ENCODE data around the gene IQSEC1.

The IQSEC1 gene

GRCh38 chr3:12922881-12923431 is 150.3 kb downstream of the IQSEC1 start:
- DNase-seq: no peak

DNA sequence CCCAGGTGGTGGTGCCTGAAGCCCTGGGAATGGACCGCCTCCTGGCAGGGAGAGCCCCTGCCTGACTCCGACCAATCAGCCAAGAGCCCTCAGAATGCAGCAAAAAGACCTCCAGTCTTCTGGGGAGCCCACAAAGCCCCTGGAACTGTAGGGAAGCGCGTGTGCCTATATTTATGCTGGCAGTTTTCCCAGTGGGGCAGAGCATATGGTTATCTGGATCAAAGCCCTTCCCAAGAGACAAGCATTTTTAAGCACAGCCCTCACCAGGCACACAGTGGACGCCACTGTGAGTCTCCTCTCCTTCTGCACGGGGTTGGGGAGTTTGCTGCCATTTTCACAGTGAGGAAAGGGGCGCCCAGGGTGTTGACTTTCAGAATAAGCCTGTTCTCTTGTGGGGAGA is 150.9 kb downstream of the IQSEC1 start:
- DNase-seq: no peak

DNA sequence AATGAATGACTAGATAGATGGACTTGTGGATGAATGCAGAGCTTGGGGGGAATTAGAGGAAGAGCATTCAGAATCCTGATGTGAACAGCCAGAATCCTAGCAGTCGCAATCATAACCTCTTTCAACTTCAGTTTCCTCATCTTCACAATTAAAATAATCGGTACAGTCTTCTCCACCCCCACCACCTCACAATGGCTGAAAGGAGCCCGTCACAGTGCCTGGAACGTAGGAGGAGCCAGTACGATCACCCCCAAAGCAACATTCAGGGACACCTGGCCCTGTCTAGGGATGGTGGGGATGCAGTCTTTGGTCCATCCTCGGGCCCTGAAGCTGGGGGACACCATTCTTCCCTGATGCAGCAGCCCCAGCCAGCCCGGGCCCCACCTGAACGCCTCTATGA is 151.5 kb downstream of the IQSEC1 start:
- no peak for DNase-seq

DNA sequence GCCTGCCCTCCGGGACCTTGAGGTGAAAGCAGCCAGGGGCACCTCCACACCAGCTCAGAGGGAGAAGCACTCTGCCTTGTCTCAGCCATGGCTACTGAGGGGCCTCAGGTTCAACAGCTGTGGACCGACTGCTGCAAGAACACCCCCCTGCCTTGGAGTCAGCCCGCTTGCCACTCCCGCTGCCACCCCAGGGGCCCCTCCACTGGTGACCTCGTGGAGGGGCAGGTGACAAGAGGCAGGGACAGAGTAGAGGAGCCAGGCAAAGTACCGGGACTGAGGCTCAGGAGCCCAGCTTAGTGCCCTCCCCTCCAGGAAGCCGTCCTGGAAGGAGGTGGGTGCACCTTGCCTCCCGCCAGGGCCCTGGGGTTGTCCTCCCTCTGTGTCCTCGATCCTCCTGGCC is 152.3 kb downstream of the IQSEC1 start:
- DNase-seq: no peak

DNA sequence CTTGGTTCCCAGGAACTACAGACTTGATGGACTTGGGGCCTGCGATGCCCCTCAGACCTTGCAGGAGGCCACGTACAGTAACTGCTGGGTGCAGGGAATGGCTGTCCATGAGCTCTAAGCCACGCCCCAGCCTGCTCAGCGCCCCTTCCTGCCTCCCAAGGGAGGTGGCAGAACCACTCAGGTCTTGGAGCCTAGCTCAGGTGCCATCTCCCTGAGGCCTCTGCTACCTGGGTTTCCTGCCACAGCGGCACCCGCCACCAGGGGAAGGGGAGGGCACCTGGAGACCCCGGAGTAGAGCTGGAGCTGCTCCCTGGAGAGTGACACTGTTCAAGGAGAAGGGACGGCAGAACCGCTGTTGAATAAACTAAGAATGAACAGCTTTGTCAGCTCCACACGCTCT is 154.0 kb downstream of the IQSEC1 start:
- no peak for DNase-seq

GRCh38 chr3:12918231-12918630 is 155.0 kb downstream of the IQSEC1 start:
- no peak for DNase-seq

DNA sequence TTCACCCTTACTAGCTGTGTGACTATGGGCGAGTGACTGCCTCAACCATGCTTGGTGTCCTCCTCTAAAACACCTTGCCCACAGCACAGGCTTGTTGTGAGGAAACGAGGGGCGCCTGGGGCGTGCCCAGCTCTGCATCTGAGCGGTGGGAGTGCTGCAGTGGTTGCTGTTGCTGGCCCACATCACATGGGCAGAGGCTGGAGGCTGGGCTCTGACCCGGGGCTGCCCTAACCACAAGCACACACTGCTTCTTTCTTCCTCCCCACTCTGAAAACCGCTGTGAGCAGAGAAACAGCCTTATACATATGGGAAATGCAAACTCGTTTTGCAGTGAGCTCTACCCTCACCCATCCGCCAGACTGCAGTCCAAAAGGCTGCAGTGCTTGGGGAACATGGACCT is 157.1 kb downstream of the IQSEC1 start:
- DNase-seq: no peak

DNA sequence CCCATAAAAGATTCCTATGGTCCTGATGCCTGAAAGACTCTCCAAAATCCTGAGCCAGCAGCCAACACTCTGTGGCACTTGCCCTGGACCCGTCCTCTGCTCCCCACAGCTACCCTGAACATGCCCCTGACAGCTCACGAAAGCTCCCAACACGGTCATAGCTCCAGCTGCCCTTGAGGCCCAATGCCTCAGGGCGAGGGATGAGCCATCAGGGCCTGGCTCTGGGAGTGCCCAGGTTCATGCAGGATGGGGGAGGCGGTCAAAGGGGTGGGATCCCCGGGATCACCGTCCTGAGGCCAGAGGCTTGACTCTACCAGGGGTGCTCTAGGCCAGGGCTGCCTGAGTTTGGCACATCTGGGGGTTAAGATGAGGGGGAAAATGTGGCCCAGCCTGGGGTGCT is 159.1 kb downstream of the IQSEC1 start:
- no peak for DNase-seq

- DNase-seq: no peak
Observed at GRCh38 chr3:12911881-12912415, 161.3 kb downstream of the IQSEC1 start.

DNA sequence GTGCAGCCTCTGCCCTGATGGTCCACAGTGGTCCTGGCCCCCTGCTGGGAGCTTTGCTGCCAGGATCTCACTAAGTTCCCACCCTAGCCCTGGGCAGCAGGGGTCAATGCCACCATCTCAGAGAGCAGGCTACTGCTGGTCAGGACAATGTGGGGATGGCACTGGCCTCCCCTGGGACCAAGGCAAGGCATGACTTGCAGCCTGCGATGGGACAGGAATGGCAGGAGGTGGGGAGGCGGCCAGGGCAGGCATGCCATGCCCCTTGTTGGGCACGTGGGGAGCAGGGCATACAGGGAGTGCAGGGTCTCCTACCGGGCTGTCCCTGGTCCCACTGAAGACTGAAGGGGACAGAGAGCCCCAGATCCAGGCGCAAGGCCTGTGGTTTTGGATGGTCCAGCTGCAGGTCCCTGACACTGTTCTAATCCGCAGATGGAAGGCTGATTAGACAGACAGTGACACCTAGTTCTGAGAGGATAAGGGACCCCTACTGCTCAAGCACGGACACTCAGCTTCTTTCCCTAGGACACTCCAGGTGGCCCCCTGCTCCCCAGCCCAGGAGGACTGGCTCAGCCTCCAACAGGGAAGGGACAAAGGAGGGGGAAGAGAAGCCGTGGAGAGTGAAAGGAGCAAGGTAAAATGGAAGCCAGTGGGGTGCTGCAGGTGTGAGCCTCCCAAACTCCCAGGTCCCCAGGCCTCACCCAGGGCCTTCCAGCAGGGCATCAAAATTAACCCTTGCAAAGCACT is 162.7 kb downstream of the IQSEC1 start:
- no peak for DNase-seq

DNA sequence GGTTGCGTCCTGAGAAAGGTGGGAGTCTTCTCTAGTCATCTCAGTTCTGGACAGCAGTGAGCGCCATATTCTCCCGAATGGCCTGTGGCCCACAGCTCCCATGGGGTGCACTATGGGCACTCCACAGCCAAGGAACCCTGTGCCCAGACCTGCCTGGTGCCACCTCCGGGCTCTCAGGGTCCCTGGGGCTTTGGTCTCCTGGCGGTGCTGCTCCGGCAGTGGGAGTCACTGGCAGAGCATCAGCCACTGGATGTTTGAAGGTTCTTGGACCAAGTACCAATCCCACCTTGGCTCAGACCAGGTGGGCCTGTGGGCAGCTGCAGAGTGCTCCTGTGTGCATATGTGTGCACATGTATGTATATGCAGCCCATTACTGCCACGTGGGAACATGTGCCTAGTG is 163.5 kb downstream of the IQSEC1 start:
- DNase-seq: no peak

DNA sequence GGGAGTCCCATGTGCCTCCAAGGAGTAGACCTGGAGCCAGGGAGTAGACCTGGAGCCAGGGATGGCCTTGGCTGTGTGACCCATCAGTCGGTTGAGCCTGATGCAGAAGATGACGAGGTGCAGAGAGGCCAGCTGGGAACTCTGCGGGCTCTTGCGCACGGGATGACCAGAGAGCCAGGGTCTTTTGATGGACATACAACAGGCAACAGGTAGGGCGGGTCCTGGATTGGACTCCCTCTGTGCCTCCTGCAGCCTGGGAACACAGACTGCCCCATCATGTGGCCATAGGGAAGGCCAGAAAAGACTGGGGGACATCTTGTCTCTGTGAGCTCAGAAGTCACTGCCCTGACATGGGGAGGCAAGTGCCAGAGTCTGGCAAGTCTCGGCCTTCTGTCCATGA is 164.4 kb downstream of the IQSEC1 start:
- DNase-seq: no peak

DNA sequence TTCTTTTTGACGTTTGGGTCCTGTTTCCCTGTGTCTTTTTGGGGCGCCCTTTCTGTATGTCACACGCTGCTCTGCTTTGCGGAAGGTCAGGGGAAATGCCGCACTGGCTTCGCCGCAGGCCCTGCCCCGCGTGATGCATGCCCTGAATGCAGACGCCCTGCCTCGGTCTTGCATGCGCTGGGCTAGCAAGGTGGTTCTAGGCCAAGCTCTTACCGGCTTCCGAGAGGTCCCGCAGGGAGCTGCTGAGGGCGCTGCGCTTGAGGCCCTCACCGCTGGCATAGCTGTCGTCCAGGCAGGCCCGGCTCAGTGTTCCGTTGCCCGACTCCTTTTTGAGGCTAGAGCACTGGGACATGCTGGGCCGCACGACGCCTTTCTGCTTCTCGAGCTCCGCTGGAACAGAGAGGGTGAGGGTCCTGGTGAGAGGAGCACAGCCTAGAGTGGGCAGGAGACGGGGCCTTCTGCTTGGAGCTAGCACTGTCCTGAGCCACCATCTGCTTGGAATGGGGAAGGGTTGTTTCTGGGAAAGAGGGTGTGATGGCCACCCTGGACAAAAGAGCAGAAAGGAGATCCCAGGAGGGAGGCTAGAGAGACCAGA is 165.0 kb downstream of the IQSEC1 start:
- no peak for DNase-seq

DNA sequence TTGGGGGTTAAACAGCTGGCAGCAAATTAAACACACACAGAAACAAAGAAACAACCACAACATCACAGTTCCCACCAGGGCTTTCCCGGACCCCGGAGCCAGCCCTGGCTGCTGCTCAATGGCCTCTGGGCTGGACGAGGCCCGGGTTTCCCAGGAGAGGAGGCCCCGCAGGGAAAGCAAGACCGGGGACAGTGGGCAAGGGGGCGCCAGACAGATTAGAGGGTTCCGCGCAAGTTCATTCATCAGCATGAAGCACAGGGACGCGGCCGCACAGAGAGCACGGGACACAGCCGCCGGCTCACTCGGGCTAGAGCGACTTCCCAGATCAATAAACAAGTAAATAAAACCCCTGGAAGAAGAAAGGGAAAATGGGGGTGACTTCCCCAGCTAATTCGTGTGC is 165.5 kb downstream of the IQSEC1 start:
- no peak for DNase-seq

- DNase-seq: no peak
Observed at GRCh38 chr3:12907296-12907695, 165.9 kb downstream of the IQSEC1 start.

GRCh38 chr3:12906916-12907290 is 166.3 kb downstream of the IQSEC1 start:
- no peak for DNase-seq

- no peak for DNase-seq
Observed at GRCh38 chr3:12906141-12906915, 166.9 kb downstream of the IQSEC1 start.

DNA sequence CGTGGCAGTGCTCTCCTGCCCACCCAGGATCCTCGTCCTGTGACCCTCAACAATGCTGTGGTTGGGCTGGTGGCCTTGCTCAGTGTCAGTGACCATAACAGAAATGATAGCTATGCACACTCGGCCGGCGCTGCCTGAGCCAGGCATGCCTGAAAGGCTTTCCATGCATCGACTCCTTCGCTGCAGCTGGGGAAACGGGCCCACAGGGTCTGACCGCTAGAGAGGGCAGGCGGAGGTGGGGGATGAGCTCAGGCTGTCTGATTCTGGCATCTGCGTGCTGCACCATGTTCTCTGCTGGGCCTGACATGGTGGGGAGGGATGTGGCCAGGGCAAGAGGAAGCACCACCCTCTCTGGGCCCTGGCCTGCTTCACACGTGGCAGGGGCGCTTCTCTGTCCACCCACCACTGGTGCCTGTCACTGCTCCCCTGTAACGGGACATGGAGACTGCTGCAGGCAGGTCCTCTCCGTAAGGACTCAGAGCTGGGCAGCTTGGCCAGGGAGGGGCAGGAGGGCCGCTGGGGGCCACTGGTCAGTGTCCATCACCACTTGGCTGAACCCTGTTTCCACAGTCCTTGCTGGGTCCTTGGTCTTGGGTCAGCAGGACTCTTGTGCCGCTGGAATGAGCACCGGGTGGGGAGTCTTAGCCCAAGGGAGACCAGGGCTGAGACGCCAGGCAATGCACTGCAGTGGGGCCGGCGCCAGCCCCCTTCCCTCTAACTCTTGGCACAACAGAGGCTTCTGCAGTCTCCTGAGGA is 167.7 kb downstream of the IQSEC1 start:
- DNase-seq: no peak

DNA sequence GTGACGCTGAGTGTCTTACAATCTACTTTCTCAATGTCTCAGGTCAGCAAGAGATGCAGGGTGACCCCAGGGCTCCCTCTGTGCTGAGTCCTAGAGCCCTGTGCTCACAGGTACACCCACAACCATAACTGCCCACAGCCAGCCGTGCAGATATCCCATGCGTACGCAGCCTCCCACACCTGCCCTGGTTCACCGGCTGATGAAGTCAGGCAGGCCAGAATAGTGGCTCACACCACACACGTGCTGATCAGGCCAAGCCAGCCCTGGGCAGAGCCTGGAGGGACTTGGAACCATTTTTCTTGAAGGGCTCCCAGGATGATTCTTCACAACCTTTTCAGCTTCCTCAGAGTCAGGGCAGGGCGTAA is 168.3 kb downstream of the IQSEC1 start:
- DNase-seq: no peak

GRCh38 chr3:12903881-12904280 is 169.3 kb downstream of the IQSEC1 start:
- DNase-seq: no peak

- DNase-seq: no peak
Observed at GRCh38 chr3:12903000-12903800, 170.0 kb downstream of the IQSEC1 start.

Data from NCI-H1930 (cell line).